H1 (cell line): ENCODE results near the gene PXDC1.

Experiments used
- CTCF ChIP-seq, 3 experiments: IDR thresholded peaks; 1 replicate in 2 of 3; 2 replicates in 1 of 3; pipeline versions ENCODE4 v1.5.1 to v1.6.1; 2011; ENCODE audit warnings: low read length in 3 of 3, mild to moderate bottlenecking in 3 of 3, inconsistent platforms in 2 of 3, low read depth in 1 of 3, moderate library complexity in 1 of 3; ENCODE audit not compliant: insufficient read depth in 1 of 3; ENCODE audit errors: control extremely low read depth in 1 of 3
- EP300 ChIP-seq, 2 experiments: IDR thresholded peaks; 1 replicate in 1 of 2; 2 replicates in 1 of 2; pipeline ENCODE4 v1.6.1; 2011 to 2012; ENCODE audit warnings: low read depth in 2 of 2, low read length in 2 of 2, mild to moderate bottlenecking in 2 of 2, borderline replicate concordance in 1 of 2, inconsistent platforms in 1 of 2, moderate library complexity in 1 of 2
- KDM1A ChIP-seq: fragments of 200-600, 300-600 bp; sonication (generic); IDR thresholded peaks from 2 replicates; pipeline ENCODE4 v1.7.1; 2016; ENCODE audit warnings: mild to moderate bottlenecking, low read length, borderline replicate concordance
- PHF8 ChIP-seq: fragments of 200-600 bp; sonication (generic); conservative IDR thresholded peaks from 2 replicates; pipeline ENCODE4 v1.7.1; 2012; ENCODE audit warnings: low read depth, mild to moderate bottlenecking, inconsistent platforms, low read length, moderate library complexity
- TF ChIP-seq, protein P1 (sequence below): IDR thresholded peaks from 2 replicates; pipeline ENCODE4 v1.6.1; 2012; ENCODE audit warnings: inconsistent platforms

DNA sequence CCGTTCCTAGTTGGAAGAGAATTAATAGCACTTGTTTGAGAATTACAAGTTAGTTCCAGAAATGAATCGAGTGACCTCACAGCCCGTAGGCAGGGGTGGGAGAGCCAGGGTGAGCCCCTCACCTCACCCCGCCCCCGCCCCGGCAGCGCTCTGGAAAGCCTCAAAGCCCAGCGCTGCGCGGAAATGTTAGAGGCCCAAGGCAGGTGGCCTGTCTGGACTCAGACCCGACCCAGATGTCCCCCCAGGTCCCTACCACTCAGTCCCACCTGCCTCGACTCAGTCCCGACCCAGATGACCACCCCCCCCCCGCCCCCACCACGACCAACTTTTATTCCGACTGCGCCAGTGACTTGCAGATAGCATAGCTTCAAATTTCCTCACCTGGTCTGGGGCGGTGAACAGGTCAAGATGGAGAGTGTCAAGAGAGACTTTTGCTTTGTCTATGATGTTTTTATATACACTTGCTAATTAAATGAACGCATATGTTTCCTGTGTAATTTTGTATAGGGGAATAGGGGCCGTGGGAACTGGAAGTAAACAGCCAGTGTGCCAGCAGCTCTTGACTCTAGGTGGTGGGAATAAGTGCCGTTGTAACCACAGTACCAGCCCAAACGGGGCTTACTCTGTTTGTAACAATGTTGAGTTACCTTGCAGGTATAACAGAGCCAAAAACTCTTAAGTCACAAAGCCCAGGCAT lies 1.2 kb upstream of the PXDC1 start:
- no peak for TF ChIP-seq CTCF (IDR thresholded peaks at IDR 0.05; ENCODE audit: control extremely low read depth in 1 of 3, insufficient read depth in 1 of 3, low read depth in 1 of 3, low read length in 3 of 3)
- TF ChIP-seq, protein P1, sequence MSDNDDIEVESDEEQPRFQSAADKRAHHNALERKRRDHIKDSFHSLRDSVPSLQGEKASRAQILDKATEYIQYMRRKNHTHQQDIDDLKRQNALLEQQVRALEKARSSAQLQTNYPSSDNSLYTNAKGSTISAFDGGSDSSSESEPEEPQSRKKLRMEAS, result no peak
- no peak for TF ChIP-seq EP300 (IDR thresholded peaks at IDR 0.05; ENCODE audit: borderline replicate concordance in 1 of 2, low read depth in 2 of 2, low read length in 2 of 2)
- TF ChIP-seq PHF8, result no peak
- no peak for TF ChIP-seq KDM1A
